Upper lobe of left lung (tissue), 4 donors: ENCODE measurements around the gene VSTM5.

Source experiments
- CTCF ChIP-seq, 6 experiments: fragments of 450-650 bp in 4 of 6; fragments of 200-600 bp in 2 of 6; sonication (generic) in 2 of 6; IDR thresholded peaks; one replicate each; pipeline ENCODE4 v1.5.1; 2016 to 2019; ENCODE audit warnings: antibody characterized with exemption in 6 of 6
- POLR2A ChIP-seq, 4 donors: fragments of 450-650 bp; IDR thresholded peaks; one replicate each; pipeline ENCODE4 v1.5.1; 2016 to 2017; ENCODE audit warnings: antibody characterized with exemption in 4 of 4, mild to moderate bottlenecking in 2 of 4

GRCh38 chr11:93842034-93842433, 8.4 kb downstream of the VSTM5 start:
- no peak for TF ChIP-seq CTCF (IDR thresholded peaks at IDR 0.05)
- TF ChIP-seq POLR2A (IDR thresholded peaks at IDR 0.05): no peak
